ENCODE results near the gene SERPINB6.
A peak's percentile ranks its signal among the peaks of the same experiment; 100 is the strongest.
"Not testable (repeated sequence)": the region's sequence is repeated elsewhere in the genome, so short reads cannot be mapped to it uniquely, and the experiment has no call there.

Gene SERPINB6

GRCh38 chr6:2999618-3000557 lies 28.5 kb upstream of the SERPINB6 start, which contains the start of gene NQO2:
TSS of gene NQO2 (plus strand) at chr6:2999894. CDS start at chr6:3006553, 6,659 bp downstream.
- DNase-seq (ENCODE audit: low read depth, low spot score): no peak

GRCh38 chr6:2998998-2999617 lies 27.7 kb upstream of the SERPINB6 start:
- no peak for DNase-seq (ENCODE audit: low read depth, low spot score)

- not testable (repeated sequence) for DNase-seq (ENCODE audit: low read depth, low spot score)
Measured at GRCh38 chr6:2998249-2998997, 27.1 kb upstream of the SERPINB6 start.

- DNase-seq (ENCODE audit: low read depth, low spot score): no peak
Measured at GRCh38 chr6:2993755-2994317, 22.5 kb upstream of the SERPINB6 start.

GRCh38 chr6:2992330-2992979 lies 21.1 kb upstream of the SERPINB6 start:
- no peak for DNase-seq (ENCODE audit: low read depth, low spot score)

- DNase-seq (ENCODE audit: low read depth, low spot score): no peak
Measured at GRCh38 chr6:2990932-2991506, 19.7 kb upstream of the SERPINB6 start.

GRCh38 chr6:2990248-2990931 lies 19.0 kb upstream of the SERPINB6 start:
- DNase-seq (ENCODE audit: low read depth, low spot score): no peak

GRCh38 chr6:2989332-2990247 lies 18.2 kb upstream of the SERPINB6 start:
- DNase-seq (ENCODE audit: low read depth, low spot score): peak; percentile 89

GRCh38 chr6:2988426-2989331 lies 17.3 kb upstream of the SERPINB6 start:
- DNase-seq (ENCODE audit: low read depth, low spot score): peak; percentile 77

- no peak for DNase-seq (ENCODE audit: low read depth, low spot score)
Measured at GRCh38 chr6:2988094-2988425, 16.7 kb upstream of the SERPINB6 start.

- no peak for DNase-seq (ENCODE audit: low read depth, low spot score)
Measured at GRCh38 chr6:2986722-2987221, 15.4 kb upstream of the SERPINB6 start.

- no peak for DNase-seq (ENCODE audit: low read depth, low spot score)
Measured at GRCh38 chr6:2984738-2985406, 13.5 kb upstream of the SERPINB6 start.

- no peak for DNase-seq (ENCODE audit: low read depth, low spot score)
Measured at GRCh38 chr6:2982426-2983117, 11.2 kb upstream of the SERPINB6 start.

- DNase-seq (ENCODE audit: low read depth, low spot score): no peak
Measured at GRCh38 chr6:2980465-2980855, 9.1 kb upstream of the SERPINB6 start.

GRCh38 chr6:2979819-2980464 lies 8.6 kb upstream of the SERPINB6 start:
- DNase-seq (ENCODE audit: low read depth, low spot score): no peak

- DNase-seq (ENCODE audit: low read depth, low spot score): no peak
Measured at GRCh38 chr6:2978923-2979322, 7.6 kb upstream of the SERPINB6 start.
